GM10266 (cell line): ENCODE measurements around the gene OAF.
"Not testable (repeated sequence)": the region's sequence is repeated elsewhere in the genome, so short reads cannot be mapped to it uniquely, and the experiment has no call there.

Source experiments
- DNase-seq: peaks from one replicate; pipeline ENCODE4 v3.0.0; 2012; ENCODE audit errors: extremely low spot score
- CTCF ChIP-seq: IDR thresholded peaks from 2 replicates; pipeline ENCODE4 v1.5.1; 2012; ENCODE audit warnings: mild to moderate bottlenecking, low read depth; ENCODE audit not compliant: control insufficient read depth, insufficient read depth; ENCODE audit errors: missing control alignments

Gene OAF

GRCh38 chr11:120172054-120172911 is 38.5 kb upstream of the OAF start:
- peak; percentile 80 for DNase-seq
- peak; percentile 66 for TF ChIP-seq CTCF

- peak; percentile 4 for DNase-seq
- no peak for TF ChIP-seq CTCF
Measured at GRCh38 chr11:120173019-120173705, 37.7 kb upstream of the OAF start.

DNA sequence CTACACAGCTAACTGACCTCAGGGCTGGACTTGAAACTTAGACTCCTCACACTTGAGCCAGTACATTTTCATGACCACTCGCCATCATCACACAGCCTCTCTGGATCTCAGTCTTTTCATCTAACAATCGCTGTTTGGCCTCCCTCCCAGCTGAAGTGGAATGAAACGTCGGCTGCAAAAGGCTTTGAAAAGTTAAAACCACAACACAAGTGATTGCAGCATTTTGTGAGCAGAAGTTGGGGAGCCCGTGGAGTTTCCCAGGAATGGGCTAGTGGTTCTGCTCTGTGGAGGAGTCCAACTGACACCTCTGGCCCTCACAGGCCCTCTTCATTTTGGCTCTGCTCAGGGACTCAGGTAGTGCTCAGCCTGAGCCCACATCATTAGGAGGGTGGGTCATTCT is 37.0 kb upstream of the OAF start:
- DNase-seq, result no peak
- TF ChIP-seq CTCF, result no peak

DNA sequence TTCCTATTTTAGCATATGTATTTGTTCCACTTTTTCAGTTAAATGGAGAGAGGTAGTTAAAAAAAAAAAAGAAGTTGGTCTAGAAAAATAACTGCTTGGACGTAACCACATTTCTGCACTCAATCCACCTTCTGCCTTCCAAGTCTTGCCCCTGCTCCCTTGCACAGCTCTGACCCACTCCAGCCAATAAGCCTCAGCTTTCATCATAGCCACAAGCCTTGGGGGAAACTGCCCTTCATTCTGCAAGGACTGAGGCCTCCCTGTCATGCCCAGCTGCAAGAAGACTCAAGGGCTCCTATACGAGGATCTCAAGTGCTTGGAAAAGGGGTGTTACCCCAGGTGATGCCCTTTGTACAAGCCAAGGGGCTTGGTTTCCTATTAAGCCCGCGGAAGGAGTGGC is 36.0 kb upstream of the OAF start:
- TF ChIP-seq CTCF, result no peak
- DNase-seq, result peak; percentile 2

GRCh38 chr11:120178561-120179056 is 32.2 kb upstream of the OAF start:
- DNase-seq, result no peak
- no peak for TF ChIP-seq CTCF

- no peak for TF ChIP-seq CTCF
- DNase-seq, result no peak
Measured at GRCh38 chr11:120179057-120179672, 31.7 kb upstream of the OAF start.

DNA sequence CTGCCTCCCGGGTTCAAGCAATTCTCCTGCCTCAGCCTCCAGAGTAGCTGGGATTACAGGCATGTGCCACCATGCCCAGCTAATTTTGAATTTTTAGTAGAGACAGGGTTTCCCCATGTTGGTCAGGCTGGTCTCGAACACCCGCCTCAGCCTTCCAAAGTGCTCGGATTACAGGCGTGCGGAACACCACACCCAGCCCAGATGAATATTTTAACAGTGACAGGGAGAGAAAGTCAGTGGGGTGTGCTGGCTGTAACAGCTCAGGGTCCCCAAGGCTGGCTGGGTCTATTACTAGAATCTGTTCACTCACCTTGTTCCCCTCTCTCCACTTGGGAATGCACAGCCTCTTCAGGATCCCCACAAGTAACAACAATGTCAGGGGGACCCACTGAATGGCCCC is 30.8 kb upstream of the OAF start:
- not testable (repeated sequence) for DNase-seq
